HG02938 (cell line): ENCODE measurements around the gene BRDT.
"Not testable (repeated sequence)": the region's sequence is repeated elsewhere in the genome, so short reads cannot be mapped to it uniquely, and the experiment has no call there.

ENCODE experiments used
- ATAC-seq: cut with Tn5 transposase; IDR thresholded peaks from one replicate; pipeline ENCODE4 v1.9.1; 2021; ENCODE audit warnings: mild to moderate bottlenecking, moderate library complexity; ENCODE audit not compliant: unreplicated experiment

The BRDT gene

GRCh38 chr1:91981996-91982609 is 32.9 kb downstream of the BRDT start:
- no peak for ATAC-seq

GRCh38 chr1:91993256-91993655 is 44.1 kb downstream of the BRDT start:
- ATAC-seq, result no peak

GRCh38 chr1:91997607-91998195 is 48.5 kb downstream of the BRDT start:
- no peak for ATAC-seq

- no peak for ATAC-seq
These were observed 54.9 kb downstream of the BRDT start for GRCh38 chr1:92004129-92004528.

DNA sequence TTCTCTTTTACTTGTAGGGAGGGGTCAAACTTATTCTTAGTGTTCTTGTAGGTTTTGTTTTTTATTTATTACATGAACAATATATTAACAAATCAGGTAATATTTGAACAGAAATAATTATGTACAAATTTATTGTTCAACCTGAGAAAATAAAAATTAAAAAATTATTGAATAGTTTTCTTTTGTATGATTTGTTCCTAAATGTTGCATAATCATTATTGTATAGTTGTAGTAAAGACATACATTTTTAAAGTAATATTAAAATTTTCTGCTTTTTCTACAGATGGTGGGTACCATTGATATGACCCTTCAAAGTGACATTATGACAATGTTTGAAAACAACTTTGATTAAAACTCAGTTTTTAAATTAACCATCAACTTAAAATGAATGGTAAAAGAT is 64.7 kb downstream of the BRDT start:
- ATAC-seq, result no peak

- ATAC-seq, result no peak
These were observed 67.6 kb downstream of the BRDT start for GRCh38 chr1:92016720-92017316.

DNA sequence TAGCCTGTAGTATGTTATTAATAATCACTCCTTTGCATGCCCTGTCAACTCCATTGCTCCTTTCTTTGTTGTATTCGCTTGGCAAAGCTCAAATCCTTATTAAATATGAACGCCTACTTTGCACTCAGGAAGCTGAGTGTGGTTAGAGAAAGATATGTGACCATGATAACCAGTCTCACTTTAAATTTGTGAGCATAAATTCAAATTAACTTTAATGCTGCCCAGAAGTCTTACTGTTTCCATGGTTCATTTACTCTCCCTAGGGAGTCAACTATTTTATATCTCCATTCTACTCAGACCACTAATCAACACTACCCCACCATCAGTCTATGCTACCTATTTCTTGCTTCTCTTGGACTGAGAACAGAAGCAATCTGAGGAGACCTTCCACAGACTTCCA is 68.5 kb downstream of the BRDT start:
- no peak for ATAC-seq

DNA sequence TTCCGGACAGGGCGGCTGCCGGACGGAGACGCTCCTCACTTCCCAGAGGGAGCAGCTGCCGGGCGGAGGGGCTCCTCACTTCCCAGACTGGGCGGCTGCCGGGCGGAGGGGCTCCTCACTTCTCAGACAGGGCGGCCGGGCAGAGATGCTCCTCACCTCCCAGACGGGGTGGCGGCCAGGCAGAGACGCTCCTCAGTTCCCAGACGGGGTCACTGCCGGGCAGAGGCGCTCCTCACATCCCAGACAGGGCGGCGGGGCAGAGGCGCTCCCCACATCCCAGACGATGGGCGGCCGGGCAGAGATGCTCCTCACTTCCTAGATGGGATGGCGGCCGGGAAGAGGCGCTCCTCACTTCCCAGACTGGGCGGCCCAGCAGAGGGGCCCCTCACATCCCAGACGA is 76.8 kb downstream of the BRDT start:
- not testable (repeated sequence) for ATAC-seq

GRCh38 chr1:92026806-92027205 is 77.6 kb downstream of the BRDT start:
- ATAC-seq, result no peak

DNA sequence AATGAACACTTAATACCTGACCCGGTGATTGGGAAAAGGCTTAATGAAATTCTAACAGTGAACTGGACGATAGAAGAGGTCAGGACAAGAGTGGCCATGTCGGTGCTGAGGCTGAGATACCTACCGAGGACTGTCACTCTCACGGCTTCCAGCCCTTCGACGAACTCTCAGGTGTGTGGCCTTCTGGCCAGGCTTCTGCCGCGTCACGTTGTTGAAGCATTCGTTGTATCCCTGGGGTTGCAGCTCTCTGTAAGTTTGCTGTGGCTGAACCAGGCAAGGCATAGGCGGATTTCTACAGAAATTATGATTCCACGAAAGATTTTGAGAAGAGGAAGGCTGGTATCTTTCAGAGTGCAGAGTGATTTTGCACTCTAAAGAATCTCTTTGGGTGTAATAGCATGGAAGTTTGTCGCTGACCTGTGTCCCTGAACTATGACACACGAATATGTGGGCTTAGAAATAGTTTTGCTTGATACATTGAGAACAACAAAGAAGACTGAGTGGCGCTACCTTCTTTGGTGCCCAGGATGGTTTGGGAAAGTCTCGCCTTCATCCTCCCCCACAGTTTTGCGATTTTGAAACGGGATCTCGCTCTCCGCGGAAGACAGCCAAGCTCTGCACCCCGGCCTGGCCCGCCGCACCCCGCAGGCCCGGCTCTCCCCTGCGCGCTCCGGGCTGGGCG is 80.2 kb downstream of the BRDT start:
- ATAC-seq, result no peak

DNA sequence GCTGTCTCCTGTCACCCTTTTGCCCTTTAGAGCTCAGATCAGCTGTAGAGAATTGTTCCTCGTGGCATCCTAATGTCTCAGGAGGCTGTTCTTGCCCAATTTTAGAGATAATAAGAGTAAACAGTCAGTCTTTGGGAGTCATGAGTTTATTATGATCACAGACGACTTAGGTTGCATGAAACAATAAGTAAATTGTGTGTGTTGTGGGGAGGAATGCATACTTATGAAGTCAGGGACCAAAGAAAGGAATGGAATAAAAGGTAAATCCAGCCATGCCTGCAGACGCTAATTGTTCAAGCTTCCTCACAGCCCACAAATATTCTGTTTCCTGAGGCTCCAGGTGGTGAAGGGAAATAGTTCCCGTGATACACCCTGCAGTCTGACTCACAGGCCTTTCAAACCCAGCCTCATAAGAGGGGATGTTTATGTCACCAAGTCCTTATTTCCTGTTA is 81.5 kb downstream of the BRDT start:
- no peak for ATAC-seq

GRCh38 chr1:92031281-92032110 is 82.3 kb downstream of the BRDT start:
- no peak for ATAC-seq

- no peak for ATAC-seq
These were observed 88.2 kb downstream of the BRDT start for GRCh38 chr1:92037400-92037799.

DNA sequence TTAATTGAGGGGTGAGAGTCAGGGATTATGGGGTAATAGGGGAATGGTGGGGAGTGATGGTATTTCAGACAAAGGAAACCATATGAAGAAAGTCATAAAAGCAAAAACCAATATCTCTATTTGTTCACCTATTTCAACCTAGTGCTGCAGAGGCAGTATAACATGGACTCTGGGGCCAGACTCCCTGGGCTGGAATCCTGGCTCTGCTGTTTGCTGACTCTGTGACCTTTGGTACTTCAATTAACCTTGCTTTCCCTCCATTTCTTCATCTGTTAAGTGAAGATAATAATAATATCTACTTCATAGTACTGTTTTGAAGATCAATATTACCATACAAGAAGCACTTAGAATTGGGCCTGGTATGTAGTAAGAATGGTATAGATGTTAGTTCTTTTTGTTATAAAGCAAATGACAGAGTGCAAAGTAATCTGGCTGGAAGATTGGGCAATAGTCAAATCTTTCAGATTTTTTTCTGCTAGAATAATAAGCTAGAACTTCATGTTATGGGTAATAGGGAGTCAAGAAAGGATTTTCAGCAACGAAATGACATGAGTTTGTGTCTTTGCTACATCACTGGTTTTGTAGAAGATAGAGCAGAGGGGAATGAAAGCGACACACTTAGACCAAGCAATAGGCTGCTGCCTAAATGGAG is 89.6 kb downstream of the BRDT start:
- no peak for ATAC-seq

GRCh38 chr1:92040971-92041370 is 91.8 kb downstream of the BRDT start:
- no peak for ATAC-seq

- no peak for ATAC-seq
These were observed 94.4 kb downstream of the BRDT start for GRCh38 chr1:92043621-92044020.

- ATAC-seq, result no peak
These were observed 96.7 kb downstream of the BRDT start for GRCh38 chr1:92045766-92046495.

DNA sequence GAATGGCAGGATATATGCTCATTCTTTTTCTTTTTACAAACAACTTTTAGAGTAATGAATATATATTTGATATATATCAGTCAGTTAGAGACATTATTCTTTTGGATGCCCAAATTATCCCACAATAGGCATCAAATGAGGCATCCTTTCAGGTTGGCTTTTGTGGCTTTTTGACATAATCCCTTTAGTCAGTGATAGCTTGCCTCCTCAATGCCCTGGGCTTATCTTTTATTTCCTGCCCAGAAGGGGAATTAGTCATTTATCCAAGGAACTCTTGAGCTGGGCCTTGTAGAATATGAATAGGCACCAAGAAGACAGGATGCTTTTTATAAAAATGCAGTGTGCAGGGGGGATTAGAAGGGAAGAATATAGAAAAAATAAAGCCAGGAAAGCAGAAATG is 102.7 kb downstream of the BRDT start:
- ATAC-seq, result no peak
